ENCODE results near the gene ORM2. TPM values are rescaled to one million over a fixed set of nuclear protein-coding genes. Genes with fewer than 3 reads are reported as not detected.
"Not testable (repeated sequence)": the region's sequence is repeated elsewhere in the genome, so short reads cannot be mapped to it uniquely, and the experiment has no call there.

The ORM2 gene
- total RNA-seq, 1 experiment from 2014 or later = not detected

- H3K36me3 ChIP-seq, DNase-seq, H3K4me3 ChIP-seq: not testable (repeated sequence)
These were observed 4.7 kb upstream of the ORM2 start for GRCh38 chr9:114324965-114325364.

GRCh38 chr9:114325684-114326254 is 3.9 kb upstream of the ORM2 start:
- not testable (repeated sequence) for H3K4me3 ChIP-seq; H3K27me3 ChIP-seq; DNase-seq; H3K4me1 ChIP-seq; H3K9me3 ChIP-seq (replicated peaks); H3K27ac ChIP-seq; H3K36me3 ChIP-seq

More at GRCh38 chr9:114324965-114325364, 4.7 kb upstream of the ORM2 start:
- not testable (repeated sequence) for H3K27ac ChIP-seq; H3K4me1 ChIP-seq; H3K27me3 ChIP-seq; H3K9me3 ChIP-seq (replicated peaks)

- no peak overlapping the region for H3K27ac ChIP-seq
- no peaks in the 10 kb centered on the region for H3K4me1 ChIP-seq
- no peak for DNase-seq
- no peaks in the 10 kb centered on the region for H3K36me3 ChIP-seq
- H3K27me3 ChIP-seq = peaks cover 2% of the 10 kb centered on the region; the same call in 1 of the 2 replicates
- H3K9me3 ChIP-seq (replicated peaks) = no peaks in the 10 kb centered on the region
- H3K4me3 ChIP-seq = no peak overlapping the region
These were observed 1.9 kb upstream of the ORM2 start for GRCh38 chr9:114327749-114328148.

GRCh38 chr9:114328357-114328820 is 1.3 kb upstream of the ORM2 start:
- H3K36me3 ChIP-seq; DNase-seq; H3K27ac ChIP-seq; H3K27me3 ChIP-seq; H3K4me3 ChIP-seq; H3K4me1 ChIP-seq; H3K9me3 ChIP-seq (replicated peaks): not testable (repeated sequence)

- not testable (repeated sequence) for H3K27me3 ChIP-seq; H3K4me3 ChIP-seq; H3K9me3 ChIP-seq (replicated peaks); H3K36me3 ChIP-seq; H3K27ac ChIP-seq; DNase-seq; H3K4me1 ChIP-seq
These were observed 588 bp upstream of the ORM2 start for GRCh38 chr9:114328937-114329624.

- Histone ChIP-seq H3K27ac (no peak overlapping the region), H3K4me3 (no peak overlapping the region), H3K4me1 (no peaks in the 10 kb centered on the region), H3K27me3 (peaks cover 2% of the 10 kb centered on the region; the same call in 1 of the 2 replicates), H3K9me3 (replicated peaks) (no peaks in the 10 kb centered on the region), H3K36me3 (no peaks in the 10 kb centered on the region)
- no peak for DNase-seq
These were observed 967 bp downstream of the ORM2 start for GRCh38 chr9:114330636-114331035.

- not testable (repeated sequence) for DNase-seq; H3K9me3 ChIP-seq (replicated peaks); H3K4me1 ChIP-seq; H3K27ac ChIP-seq; H3K4me3 ChIP-seq; H3K36me3 ChIP-seq; H3K27me3 ChIP-seq
These were observed 1.8 kb downstream of the ORM2 start for GRCh38 chr9:114331229-114332195.

- H3K4me3 ChIP-seq; H3K27me3 ChIP-seq; H3K9me3 ChIP-seq (replicated peaks); H3K27ac ChIP-seq; H3K36me3 ChIP-seq; DNase-seq; H3K4me1 ChIP-seq: not testable (repeated sequence)
These were observed 2.9 kb downstream of the ORM2 start for GRCh38 chr9:114332474-114333040.

GRCh38 chr9:114333718-114334117 is 4.0 kb downstream of the ORM2 start:
- H3K4me1 ChIP-seq; H3K9me3 ChIP-seq (replicated peaks); H3K27me3 ChIP-seq; DNase-seq; H3K4me3 ChIP-seq; H3K36me3 ChIP-seq; H3K27ac ChIP-seq: not testable (repeated sequence)

GRCh38 chr9:114334490-114334889 is 4.8 kb downstream of the ORM2 start:
- Histone ChIP-seq H3K4me1 (no peaks in the 10 kb centered on the region), H3K36me3 (no peaks in the 10 kb centered on the region), H3K4me3 (no peak overlapping the region), H3K9me3 (replicated peaks) (no peaks in the 10 kb centered on the region), H3K27ac (no peak overlapping the region), H3K27me3 (peaks cover 2% of the 10 kb centered on the region; the same call in 1 of the 2 replicates)
- DNase-seq = no peak

- H3K36me3 ChIP-seq = no peaks in the 10 kb centered on the region
- no peaks in the 10 kb centered on the region for H3K4me1 ChIP-seq
- H3K27ac ChIP-seq = no peak overlapping the region
These were observed 6.1 kb downstream of the ORM2 start for GRCh38 chr9:114335745-114336144.

GRCh38 chr9:114336157-114336556 is 6.5 kb downstream of the ORM2 start:
- Histone ChIP-seq H3K4me1 (no peaks in the 10 kb centered on the region), H3K36me3 (no peaks in the 10 kb centered on the region), H3K27me3 (no peaks in the 10 kb centered on the region), H3K27ac (no peak overlapping the region), H3K4me3 (no peak overlapping the region), H3K9me3 (replicated peaks) (no peaks in the 10 kb centered on the region)
- no peak for DNase-seq

More at GRCh38 chr9:114335745-114336144, 6.1 kb downstream of the ORM2 start:
- Histone ChIP-seq H3K4me3 (no peak overlapping the region), H3K9me3 (replicated peaks) (no peaks in the 10 kb centered on the region), H3K27me3 (peaks cover under 1% of the 10 kb centered on the region; the same call in 1 of the 2 replicates)
- no peak for DNase-seq

- no peaks in the 10 kb centered on the region for H3K4me1 ChIP-seq
- H3K27me3 ChIP-seq = no peaks in the 10 kb centered on the region
- H3K4me3 ChIP-seq = no peak overlapping the region
- no peaks in the 10 kb centered on the region for H3K9me3 ChIP-seq (replicated peaks)
- no peak for DNase-seq
- no peak overlapping the region for H3K27ac ChIP-seq
- H3K36me3 ChIP-seq = no peaks in the 10 kb centered on the region
These were observed 7.2 kb downstream of the ORM2 start for GRCh38 chr9:114336699-114337395.

- Histone ChIP-seq H3K9me3 (replicated peaks) (no peaks in the 10 kb centered on the region), H3K27me3 (no peaks in the 10 kb centered on the region), H3K4me1 (no peaks in the 10 kb centered on the region), H3K27ac (no peak overlapping the region), H3K4me3 (no peak overlapping the region), H3K36me3 (no peaks in the 10 kb centered on the region)
- DNase-seq = no peak
These were observed 8.5 kb downstream of the ORM2 start for GRCh38 chr9:114338187-114338586.

Data from SJCRH30 (cell line).